Activated CD8-positive, alpha-beta memory T cell treated with anti-CD3 and anti-CD28 coated beads, Interleukin-2, amount 10 ng/mL, durations not matched to agents 7 days and 5 days (primary cell): ENCODE data around the gene MTFR1L. TPM values are rescaled to one million over a fixed set of nuclear protein-coding genes. Genes with fewer than 3 reads are reported as not detected.

Experiments
- ATAC-seq: fragments of 150-1000 bp; cut with Tn5 transposase; one replicate; pipeline ENCODE4 v1.10.0; 2021; ENCODE audit warnings: moderate library complexity
- CTCF ChIA-PET: fragments of 350-600 bp; sonication (Branson Sonifier 250); formaldehyde crosslinking; loops from one replicate; lab custom pipeline; 2021; ENCODE audit warnings: antibody characterized with exemption; lab: Charles Lee
- DNase-seq: peaks from one replicate; pipeline ENCODE4 v3.0.0-alpha.2; 2020
- H3K27ac Mint-ChIP-seq: one replicate; pipeline ENCODE4 v1.8.0; 2021; ENCODE audit warnings: mild to moderate bottlenecking, mixed read lengths
- H3K27me3 Mint-ChIP-seq: one replicate; pipeline ENCODE4 v1.8.0; 2021; ENCODE audit warnings: mixed read lengths
- H3K36me3 Mint-ChIP-seq: one replicate; pipeline ENCODE4 v1.8.0; 2021; ENCODE audit warnings: mild to moderate bottlenecking, mixed read lengths
- H3K4me1 Mint-ChIP-seq: one replicate; pipeline ENCODE4 v1.8.0; 2021; ENCODE audit warnings: mixed read lengths
- H3K4me3 Mint-ChIP-seq: one replicate; pipeline ENCODE4 v1.8.0; 2021; ENCODE audit warnings: mild to moderate bottlenecking, moderate library complexity, mixed read lengths
- H3K9me3 Mint-ChIP-seq: one replicate; pipeline ENCODE4 v1.8.0; 2022; ENCODE audit warnings: low read depth, mixed read lengths
- total RNA-seq, 2 experiments: library from RNA; stranded (reverse); gene quantifications; one replicate each; pipeline ENCODE4 v1.2.3, GENCODE V29; 2021

The MTFR1L gene
- total RNA-seq, 2 experiments from 2014 or later = 28.9 to 31.2 TPM

GRCh38 chr1:25858494-25858893, 38.7 kb downstream of the MTFR1L start:
- Mint-ChIP-seq H3K36me3 (peaks cover 7% of the 10 kb centered on the region), H3K27me3 (no peaks in the 10 kb centered on the region), H3K4me3 (peak overlapping the region; percentile 92), H3K27ac (peak overlapping the region; percentile 78), H3K4me1 (peaks cover 25% of the 10 kb centered on the region), H3K9me3 (no peaks in the 10 kb centered on the region)
- ATAC-seq = no peak
- DNase-seq = no peak
- CTCF ChIA-PET = no interaction called here

DNA sequence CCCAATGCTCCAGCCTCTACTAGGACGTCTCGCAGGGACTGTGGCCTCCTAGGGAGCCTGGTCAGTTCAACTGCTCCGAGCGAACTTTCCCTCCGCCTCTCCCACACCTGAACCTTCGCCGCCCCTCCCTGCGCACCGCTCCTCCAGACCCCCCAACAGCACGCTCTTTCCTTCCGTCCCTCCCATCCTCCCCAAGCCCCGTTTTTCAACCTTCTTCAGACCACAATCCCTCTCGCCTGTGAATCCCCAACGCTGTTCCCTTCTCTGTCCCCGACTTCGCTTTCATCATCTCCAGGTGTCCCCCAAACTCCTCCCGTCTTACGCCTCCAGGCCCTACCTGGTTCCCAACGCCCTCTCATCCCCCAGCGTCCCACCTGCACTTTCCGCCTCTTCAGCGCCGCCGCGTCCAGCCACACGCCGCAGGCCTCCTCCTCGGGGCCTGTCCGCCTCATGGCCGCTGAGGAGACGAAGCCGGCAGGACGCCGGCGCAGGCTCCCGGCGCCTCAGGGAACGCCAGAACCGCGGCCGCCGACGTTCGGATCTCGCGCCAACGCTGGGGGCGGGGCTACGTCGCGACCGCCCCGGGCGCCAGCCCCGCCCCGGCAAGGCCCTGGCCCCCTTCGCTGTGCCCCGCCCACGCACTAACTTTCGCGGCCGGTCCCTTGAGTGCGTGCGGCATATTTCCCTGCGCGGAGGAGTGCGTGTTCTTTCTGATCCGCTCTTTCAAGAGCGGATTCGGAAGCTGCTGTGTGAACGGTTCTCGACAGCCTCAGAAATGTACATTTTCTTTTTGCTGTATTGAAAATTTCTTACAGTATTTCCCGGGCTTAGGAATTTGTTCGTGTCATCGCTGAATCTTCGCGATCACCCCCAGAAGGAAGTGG, 39.4 kb downstream of the MTFR1L start, which contains the start of gene AUNIP:
AUNIP (minus strand) TSS at position 552 of the 884 bp plus-strand sequence; CDS start at position 452, 100 bp downstream.
- H3K4me1 Mint-ChIP-seq = peaks cover 25% of the 10 kb centered on the region
- CTCF ChIA-PET = no interaction called here
- peak within 1 kb of the TSS; percentile 92 for H3K4me3 Mint-ChIP-seq
- peak; percentile 91 for DNase-seq
- peaks cover 4% of the 10 kb centered on the region for H3K36me3 Mint-ChIP-seq
- peak; percentile 98 for ATAC-seq
- no peaks in the 10 kb centered on the region for H3K27me3 Mint-ChIP-seq
- peak within 1 kb of the TSS; percentile 89 for H3K27ac Mint-ChIP-seq
- H3K9me3 Mint-ChIP-seq = no peaks in the 10 kb centered on the region

GRCh38 chr1:25861316-25862286, 41.8 kb downstream of the MTFR1L start:
- Mint-ChIP-seq H3K4me1 (peaks cover 22% of the 10 kb centered on the region), H3K9me3 (no peaks in the 10 kb centered on the region), H3K4me3 (no peak overlapping the region), H3K27ac (peak overlapping the region; percentile 3), H3K36me3 (no peaks in the 10 kb centered on the region), H3K27me3 (no peaks in the 10 kb centered on the region)
- CTCF ChIA-PET = no interaction called here
- DNase-seq (peak; percentile 32), ATAC-seq (no peak)

DNA sequence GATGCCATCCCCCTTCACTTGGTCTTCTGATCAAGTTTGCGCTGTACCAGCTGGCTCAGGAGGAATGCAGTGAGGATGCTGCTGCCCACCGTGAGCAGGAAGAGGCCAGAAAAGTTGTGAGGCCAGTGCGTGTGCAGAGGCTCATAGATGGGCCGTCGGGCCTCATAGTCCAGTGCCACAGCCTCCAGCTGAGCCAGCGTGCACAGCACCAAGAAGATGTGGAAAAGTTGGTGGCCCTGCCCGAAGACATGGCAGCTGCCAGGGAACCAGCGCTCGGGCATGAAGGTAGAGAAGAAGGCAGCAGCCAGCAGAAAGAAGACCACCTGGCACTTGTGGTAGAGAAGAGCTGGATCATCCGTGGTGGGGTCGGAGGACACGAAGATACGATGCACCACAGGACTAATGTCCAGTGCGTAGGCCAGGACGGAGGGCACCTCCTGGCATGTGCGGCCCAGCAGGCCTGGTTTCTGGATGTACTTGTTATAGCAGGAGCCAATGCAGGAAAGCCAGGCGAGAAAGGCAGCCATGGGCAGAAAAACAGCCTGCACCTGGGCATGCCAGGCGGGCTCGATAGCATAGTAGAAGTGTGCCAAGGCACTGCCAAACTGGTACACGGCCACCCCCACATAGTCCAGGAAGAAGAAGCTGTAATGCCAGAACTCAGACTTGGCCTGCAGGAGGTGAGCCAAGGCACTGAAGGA, 43.2 kb downstream of the MTFR1L start:
- no peaks in the 10 kb centered on the region for H3K27me3 Mint-ChIP-seq
- H3K36me3 Mint-ChIP-seq = no peaks in the 10 kb centered on the region
- H3K4me1 Mint-ChIP-seq = peaks cover 21% of the 10 kb centered on the region
- no peak overlapping the region for H3K27ac Mint-ChIP-seq
- no peaks in the 10 kb centered on the region for H3K9me3 Mint-ChIP-seq
- no peak for ATAC-seq
- DNase-seq = no peak
- CTCF ChIA-PET = no interaction called here
- H3K4me3 Mint-ChIP-seq = no peak overlapping the region

DNA sequence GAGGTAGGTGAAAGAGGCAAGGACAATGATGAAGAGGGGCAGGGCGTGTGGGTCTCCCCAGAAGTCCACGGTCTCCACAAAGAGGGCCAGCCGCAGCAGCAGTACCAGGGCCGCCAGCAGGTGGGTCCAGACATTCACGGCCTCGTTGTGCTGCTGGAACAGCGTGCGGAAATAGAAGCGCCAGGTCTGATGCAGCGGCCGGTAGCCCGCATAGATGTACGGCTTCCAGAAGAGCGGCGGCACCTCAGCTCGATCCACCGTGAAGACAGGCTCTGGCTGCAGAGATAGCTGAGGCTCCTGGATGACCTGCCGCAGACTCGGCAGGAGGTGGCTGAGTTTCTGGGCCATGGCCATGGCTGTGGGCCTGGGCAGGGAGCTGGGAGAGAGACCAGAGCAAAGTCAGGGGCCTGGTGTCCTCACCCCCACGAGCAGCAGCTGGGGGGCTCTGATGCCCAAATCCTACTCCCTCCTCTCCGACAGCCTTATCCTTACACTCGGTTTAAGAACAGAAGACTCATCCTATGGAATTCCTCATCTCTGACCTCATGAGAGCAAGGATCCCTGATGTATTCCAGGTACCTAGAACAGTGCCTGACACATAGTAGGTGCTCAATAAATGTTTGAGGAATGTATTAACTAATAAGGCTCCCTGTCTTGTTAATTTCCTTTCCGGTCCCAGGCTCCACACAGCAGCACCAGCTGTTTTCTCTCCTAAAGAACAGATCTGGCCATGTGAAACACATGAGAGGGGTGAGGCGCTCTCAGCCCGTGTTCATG, 43.9 kb downstream of the MTFR1L start:
- no peaks in the 10 kb centered on the region for H3K9me3 Mint-ChIP-seq
- H3K27ac Mint-ChIP-seq = no peak overlapping the region
- CTCF ChIA-PET = no interaction called here
- ATAC-seq (no peak), DNase-seq (no peak)
- H3K4me3 Mint-ChIP-seq = no peak overlapping the region
- no peaks in the 10 kb centered on the region for H3K36me3 Mint-ChIP-seq
- H3K4me1 Mint-ChIP-seq = peaks cover 15% of the 10 kb centered on the region
- no peaks in the 10 kb centered on the region for H3K27me3 Mint-ChIP-seq

DNA sequence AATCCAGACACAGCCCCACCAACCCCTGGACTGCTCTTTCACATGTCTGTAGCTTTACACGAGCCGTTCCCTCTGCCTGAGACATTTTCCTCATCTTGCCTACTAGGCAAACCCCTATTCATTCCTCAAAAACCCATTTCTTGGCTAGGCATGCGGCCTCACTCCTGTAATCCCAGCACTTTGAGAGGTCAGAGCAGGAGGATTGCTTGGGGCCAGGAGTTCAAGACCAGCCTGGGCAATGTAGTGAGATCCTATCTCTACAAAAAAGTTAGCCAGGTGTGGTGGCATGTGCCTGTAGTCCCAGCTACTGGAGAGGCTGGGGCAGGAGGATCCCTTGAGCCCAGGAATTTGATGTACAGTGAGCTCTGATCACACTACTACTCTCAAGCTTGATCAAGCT, 44.7 kb downstream of the MTFR1L start:
- no peaks in the 10 kb centered on the region for H3K36me3 Mint-ChIP-seq
- CTCF ChIA-PET = no interaction called here
- H3K27ac Mint-ChIP-seq = no peak overlapping the region
- ATAC-seq (no peak), DNase-seq (no peak)
- H3K9me3 Mint-ChIP-seq = no peaks in the 10 kb centered on the region
- no peak overlapping the region for H3K4me3 Mint-ChIP-seq
- H3K4me1 Mint-ChIP-seq = peaks cover 11% of the 10 kb centered on the region
- no peaks in the 10 kb centered on the region for H3K27me3 Mint-ChIP-seq

GRCh38 chr1:25866288-25866687, 46.5 kb downstream of the MTFR1L start:
- no peak overlapping the region for H3K27ac Mint-ChIP-seq
- H3K27me3 Mint-ChIP-seq = no peaks in the 10 kb centered on the region
- no peaks in the 10 kb centered on the region for H3K36me3 Mint-ChIP-seq
- ATAC-seq (no peak), DNase-seq (no peak)
- H3K4me3 Mint-ChIP-seq = no peak overlapping the region
- peaks cover 4% of the 10 kb centered on the region for H3K4me1 Mint-ChIP-seq
- CTCF ChIA-PET = no interaction called here
- H3K9me3 Mint-ChIP-seq = no peaks in the 10 kb centered on the region

DNA sequence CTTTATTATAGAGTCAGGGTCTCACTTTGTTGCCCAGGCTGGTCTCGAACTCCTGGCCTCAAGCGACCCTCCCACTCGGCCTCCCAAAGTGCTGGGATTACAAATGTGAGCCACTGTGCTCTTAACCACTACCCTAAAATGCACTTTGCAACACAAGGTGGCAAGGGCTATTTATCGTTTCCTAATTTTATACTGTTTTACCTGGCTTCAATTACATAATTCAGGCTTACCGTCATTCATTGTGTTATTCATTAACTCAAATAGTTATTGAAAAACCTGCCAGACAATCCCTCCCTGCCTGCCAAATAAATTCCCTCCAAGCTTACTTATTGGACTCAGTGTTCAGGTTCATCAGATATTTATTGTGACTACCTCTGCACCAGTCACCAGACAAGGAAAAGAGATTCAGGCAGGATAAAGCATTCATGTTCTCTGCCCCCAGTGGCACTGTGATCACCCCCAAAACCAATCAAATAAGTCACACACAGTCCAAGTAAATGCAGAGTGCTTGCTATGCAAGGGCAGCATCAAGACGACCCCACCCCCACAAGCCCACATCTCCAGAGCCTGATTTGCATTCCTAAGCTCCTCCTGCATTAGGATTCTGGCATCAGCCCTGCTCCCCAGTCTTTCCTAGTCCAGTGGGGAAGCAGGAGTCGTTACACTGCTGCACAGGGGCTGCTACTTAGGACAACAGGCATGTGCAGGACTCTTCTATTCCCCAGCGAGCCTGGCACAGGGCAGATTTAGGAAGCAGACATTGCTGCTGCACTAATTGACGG, 47.6 kb downstream of the MTFR1L start:
- CTCF ChIA-PET = no interaction called here
- H3K9me3 Mint-ChIP-seq = no peaks in the 10 kb centered on the region
- DNase-seq (no peak), ATAC-seq (no peak)
- H3K27ac Mint-ChIP-seq = no peak overlapping the region
- no peaks in the 10 kb centered on the region for H3K4me1 Mint-ChIP-seq
- no peaks in the 10 kb centered on the region for H3K27me3 Mint-ChIP-seq
- no peak overlapping the region for H3K4me3 Mint-ChIP-seq
- H3K36me3 Mint-ChIP-seq = no peaks in the 10 kb centered on the region

DNA sequence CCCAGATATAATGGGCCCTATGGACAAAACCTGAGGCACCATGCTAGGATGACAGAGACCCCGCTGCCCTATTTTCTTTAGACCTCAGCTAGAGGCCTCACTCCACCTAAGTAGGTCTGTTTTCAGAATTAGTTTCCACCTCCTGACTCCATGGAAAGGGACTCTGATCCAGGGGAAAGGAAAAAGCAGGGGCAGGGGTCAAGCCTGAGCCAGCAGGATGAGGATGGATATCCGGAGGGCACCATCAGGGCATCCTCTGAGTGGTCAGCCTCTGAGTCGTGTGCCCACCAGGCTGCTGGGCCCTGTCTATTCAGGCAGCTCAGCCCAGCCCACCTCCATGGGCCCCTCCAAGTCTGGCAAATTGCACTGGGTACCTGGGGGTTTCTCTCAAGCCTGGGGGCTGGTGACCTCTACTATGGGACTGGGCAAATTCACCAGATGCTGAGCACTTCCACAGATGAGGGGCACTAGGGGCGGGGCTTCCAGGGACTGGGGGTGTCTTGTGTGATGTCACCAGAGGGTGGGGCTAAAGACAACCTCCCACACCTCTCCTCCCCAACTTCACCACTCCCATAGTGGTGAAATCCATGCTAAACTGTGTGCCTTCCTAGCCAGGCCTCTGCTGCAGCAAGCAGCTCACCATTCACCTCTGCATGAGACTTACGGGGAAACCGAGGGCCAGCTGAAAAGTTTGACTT, 50.3 kb downstream of the MTFR1L start:
- Mint-ChIP-seq H3K4me1 (peaks cover 4% of the 10 kb centered on the region), H3K27ac (no peak overlapping the region), H3K9me3 (no peaks in the 10 kb centered on the region), H3K27me3 (no peaks in the 10 kb centered on the region), H3K4me3 (no peak overlapping the region), H3K36me3 (no peaks in the 10 kb centered on the region)
- DNase-seq = no peak
- ATAC-seq = peak; percentile 20
- CTCF ChIA-PET = interaction anchor here (1.6 kb wide), 1 partner anchor 13 kb away, joined by 3 read pairs; no protein-coding TSS in a partner anchor

DNA sequence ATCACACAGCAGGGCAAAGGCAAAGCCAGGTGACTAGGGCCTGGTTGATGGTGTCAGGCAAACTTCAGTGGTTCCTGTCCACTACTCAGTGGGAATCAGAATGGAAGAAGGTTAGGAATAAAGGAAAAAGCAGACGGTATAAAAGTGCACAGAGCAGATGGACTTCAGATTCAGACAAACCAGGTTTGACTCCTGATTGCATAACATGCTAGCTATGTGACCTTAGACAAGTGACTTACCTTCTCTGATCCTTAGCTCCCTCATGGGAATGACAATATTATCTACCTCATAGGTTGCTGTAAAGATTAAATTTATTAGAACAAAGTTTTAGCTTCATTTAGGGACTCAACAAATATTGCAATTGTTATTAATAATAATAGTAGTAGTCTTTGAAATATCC, 50.9 kb downstream of the MTFR1L start:
- Mint-ChIP-seq H3K27me3 (no peaks in the 10 kb centered on the region), H3K9me3 (no peaks in the 10 kb centered on the region), H3K4me1 (peaks cover 4% of the 10 kb centered on the region), H3K36me3 (no peaks in the 10 kb centered on the region), H3K27ac (no peak overlapping the region), H3K4me3 (no peak overlapping the region)
- ATAC-seq (no peak), DNase-seq (no peak)
- CTCF ChIA-PET = interaction anchor here (0.6 kb wide), 1 partner anchor 71 kb away, joined by 4 read pairs; no protein-coding TSS in a partner anchor

DNA sequence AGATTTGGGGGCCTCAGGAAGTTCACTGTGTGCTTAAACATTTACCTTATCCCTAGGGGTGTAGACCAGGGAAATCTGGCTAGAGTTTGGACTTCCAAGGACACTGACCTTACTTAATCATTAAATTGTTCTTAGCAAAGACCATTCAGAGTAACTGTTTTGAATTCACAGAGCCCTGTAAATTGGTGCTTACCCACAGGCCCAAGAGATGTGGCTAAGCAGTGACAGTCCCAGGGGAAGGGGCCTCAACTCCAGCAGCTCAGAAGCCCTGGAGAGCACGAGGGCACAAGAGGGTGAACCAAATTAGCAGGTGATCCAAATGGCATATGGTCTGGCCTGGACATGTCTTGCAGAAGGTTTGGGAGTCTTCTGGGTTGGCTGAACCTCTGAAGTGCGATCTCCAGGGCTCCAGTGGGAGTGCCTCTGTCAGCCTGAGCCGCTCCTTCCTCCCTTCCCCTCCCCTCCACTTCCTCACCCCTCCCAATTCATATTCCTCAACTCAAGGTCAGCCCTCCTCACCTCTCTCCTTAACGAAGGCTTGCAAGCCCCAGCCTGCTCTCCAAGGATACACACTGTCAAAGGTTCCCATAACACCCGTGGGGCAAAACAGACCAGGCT, 51.4 kb downstream of the MTFR1L start:
- Mint-ChIP-seq H3K9me3 (no peaks in the 10 kb centered on the region), H3K27ac (no peak overlapping the region), H3K4me1 (peaks cover 7% of the 10 kb centered on the region), H3K27me3 (peaks cover 3% of the 10 kb centered on the region), H3K4me3 (no peak overlapping the region), H3K36me3 (no peaks in the 10 kb centered on the region)
- no peak for ATAC-seq
- DNase-seq = no peak
- CTCF ChIA-PET = interaction anchor here (0.6 kb wide), 1 partner anchor 71 kb away, joined by 4 read pairs; no protein-coding TSS in a partner anchor
